Nephron (organoid): Measurements from ENCODE around the gene DNAJC27.

Experiments
- H3K27ac Mint-ChIP-seq, 3 experiments: 2 replicates each; pipeline ENCODE4 v1.8.0; 2020; ENCODE audit warnings: mixed read lengths in 3 of 3, mild to moderate bottlenecking in 2 of 3, moderate library complexity in 1 of 3
- H3K27me3 Mint-ChIP-seq: 2 replicates; pipeline ENCODE4 v1.8.0; 2021; ENCODE audit warnings: low read depth, mild to moderate bottlenecking, moderate library complexity, mixed read lengths
- H3K36me3 Mint-ChIP-seq: 2 replicates; pipeline ENCODE4 v1.8.0; 2020; ENCODE audit warnings: low read depth, mixed read lengths
- H3K4me1 Mint-ChIP-seq: 2 replicates; pipeline ENCODE4 v1.8.0; 2020; ENCODE audit warnings: mixed read lengths
- H3K4me3 Mint-ChIP-seq, 3 experiments: 2 replicates each; pipeline ENCODE4 v1.8.0; 2020; ENCODE audit warnings: mild to moderate bottlenecking in 3 of 3, mixed read lengths in 3 of 3, moderate library complexity in 2 of 3
- H3K9me3 Mint-ChIP-seq: 2 replicates; pipeline ENCODE4 v1.8.0; 2020; ENCODE audit warnings: mixed read lengths
- TF ChIP-seq, protein P1 (sequence below), 3 experiments: fragments of 200-600 bp; sonication (generic); IDR thresholded peaks; one replicate each; pipeline ENCODE4 v1.5.0; 2021; ENCODE audit warnings: antibody characterized with exemption in 3 of 3; ENCODE audit not compliant: unreplicated experiment in 3 of 3

Gene DNAJC27

DNA sequence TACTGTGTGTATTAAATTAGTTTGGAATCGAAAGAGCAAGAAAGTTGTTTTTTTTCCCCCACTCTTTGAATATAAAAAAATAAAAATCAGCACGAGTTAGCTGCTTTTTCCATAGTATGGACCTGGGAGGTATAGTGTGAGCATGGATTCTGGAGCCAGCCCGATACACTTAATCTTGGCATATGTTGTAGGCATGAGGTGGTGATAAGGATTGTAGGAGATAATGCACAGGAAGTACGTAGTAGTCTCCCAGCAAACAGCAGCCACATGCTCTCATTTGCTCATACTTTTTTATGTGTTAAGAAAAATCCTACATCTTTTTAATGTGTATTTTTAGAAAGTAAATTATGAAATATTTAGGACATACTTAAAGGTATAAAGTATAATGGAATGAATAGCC is 2.1 kb upstream of the DNAJC27 start:
- Mint-ChIP-seq H3K4me1 (peaks cover 10% of the 10 kb centered on the region), H3K27me3 (peaks cover 4% of the 10 kb centered on the region), H3K4me3 (peak overlapping the region; percentile 25 to 64 (median 51)), H3K36me3 (no peaks in the 10 kb centered on the region), H3K9me3 (peaks cover 2% of the 10 kb centered on the region), H3K27ac (peak overlapping the region; percentile 45 to 100 (median 59))
- TF ChIP-seq, protein P1, sequence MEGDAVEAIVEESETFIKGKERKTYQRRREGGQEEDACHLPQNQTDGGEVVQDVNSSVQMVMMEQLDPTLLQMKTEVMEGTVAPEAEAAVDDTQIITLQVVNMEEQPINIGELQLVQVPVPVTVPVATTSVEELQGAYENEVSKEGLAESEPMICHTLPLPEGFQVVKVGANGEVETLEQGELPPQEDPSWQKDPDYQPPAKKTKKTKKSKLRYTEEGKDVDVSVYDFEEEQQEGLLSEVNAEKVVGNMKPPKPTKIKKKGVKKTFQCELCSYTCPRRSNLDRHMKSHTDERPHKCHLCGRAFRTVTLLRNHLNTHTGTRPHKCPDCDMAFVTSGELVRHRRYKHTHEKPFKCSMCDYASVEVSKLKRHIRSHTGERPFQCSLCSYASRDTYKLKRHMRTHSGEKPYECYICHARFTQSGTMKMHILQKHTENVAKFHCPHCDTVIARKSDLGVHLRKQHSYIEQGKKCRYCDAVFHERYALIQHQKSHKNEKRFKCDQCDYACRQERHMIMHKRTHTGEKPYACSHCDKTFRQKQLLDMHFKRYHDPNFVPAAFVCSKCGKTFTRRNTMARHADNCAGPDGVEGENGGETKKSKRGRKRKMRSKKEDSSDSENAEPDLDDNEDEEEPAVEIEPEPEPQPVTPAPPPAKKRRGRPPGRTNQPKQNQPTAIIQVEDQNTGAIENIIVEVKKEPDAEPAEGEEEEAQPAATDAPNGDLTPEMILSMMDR (IDR thresholded peaks at IDR 0.05; ENCODE audit: unreplicated experiment in 3 of 3): no peak

DNA sequence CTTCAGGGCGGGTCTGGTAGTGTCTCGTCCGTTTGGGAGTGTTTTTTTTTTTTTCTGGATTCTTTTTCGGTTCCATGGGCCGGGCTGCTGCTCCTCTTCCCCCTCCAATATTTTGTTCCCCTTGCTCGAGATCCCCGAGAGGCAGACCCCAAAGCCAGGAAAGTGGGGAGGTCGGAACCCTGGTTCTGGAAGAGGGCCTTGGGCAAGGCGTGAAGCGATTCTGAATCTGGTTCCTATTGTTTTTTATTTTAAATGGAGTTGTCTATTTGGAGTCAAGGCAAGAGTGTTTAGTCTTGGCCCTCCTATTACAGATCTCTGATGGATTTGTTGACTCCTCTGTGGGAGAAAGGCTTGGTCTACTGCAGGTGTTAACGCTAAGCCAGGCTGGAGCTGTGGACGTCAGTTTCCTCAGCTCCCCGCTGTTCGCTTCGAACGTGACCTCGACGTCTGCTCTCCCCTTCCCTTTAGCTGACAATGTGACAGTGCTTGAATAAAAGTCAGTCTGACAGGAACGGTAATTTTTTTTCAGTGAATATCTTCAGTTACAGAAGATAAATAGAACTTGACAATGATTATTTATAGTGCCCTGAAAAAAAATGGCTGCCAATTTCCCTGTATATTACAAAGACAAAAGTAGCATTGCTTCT is 683 bp upstream of the DNAJC27 start:
- Mint-ChIP-seq H3K27ac (peak overlapping the region; percentile 100), H3K9me3 (no peaks in the 10 kb centered on the region), H3K4me3 (peak overlapping the region; percentile 99 to 100 (median 99)), H3K36me3 (no peaks in the 10 kb centered on the region), H3K27me3 (peaks cover 4% of the 10 kb centered on the region), H3K4me1 (peaks cover 10% of the 10 kb centered on the region)
- TF ChIP-seq, protein P1 (IDR thresholded peaks at IDR 0.05; ENCODE audit: unreplicated experiment in 3 of 3): no peak

DNA sequence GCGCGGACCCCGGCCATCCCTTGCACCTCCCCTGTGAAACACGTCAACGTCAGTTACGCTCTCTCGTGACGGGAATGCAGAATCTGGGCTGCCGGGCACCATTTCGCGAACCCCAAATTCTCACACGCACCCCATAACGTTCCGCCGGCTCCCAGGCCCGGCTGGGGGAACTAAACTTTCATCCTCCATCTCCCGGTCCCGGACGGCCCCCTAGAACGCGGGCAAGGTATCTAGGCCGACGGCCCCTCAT is 544 bp downstream of the DNAJC27 start:
- H3K36me3 Mint-ChIP-seq: peaks cover 11% of the 10 kb centered on the region
- peak overlapping the region; percentile 100 for H3K27ac Mint-ChIP-seq
- peaks cover 10% of the 10 kb centered on the region for H3K4me1 Mint-ChIP-seq
- H3K9me3 Mint-ChIP-seq: no peaks in the 10 kb centered on the region
- peaks cover 4% of the 10 kb centered on the region for H3K27me3 Mint-ChIP-seq
- TF ChIP-seq, protein P1 (IDR thresholded peaks at IDR 0.05; ENCODE audit: unreplicated experiment in 3 of 3): no peak
- H3K4me3 Mint-ChIP-seq: peak overlapping the region; percentile 99 to 100 (median 99)

DNA sequence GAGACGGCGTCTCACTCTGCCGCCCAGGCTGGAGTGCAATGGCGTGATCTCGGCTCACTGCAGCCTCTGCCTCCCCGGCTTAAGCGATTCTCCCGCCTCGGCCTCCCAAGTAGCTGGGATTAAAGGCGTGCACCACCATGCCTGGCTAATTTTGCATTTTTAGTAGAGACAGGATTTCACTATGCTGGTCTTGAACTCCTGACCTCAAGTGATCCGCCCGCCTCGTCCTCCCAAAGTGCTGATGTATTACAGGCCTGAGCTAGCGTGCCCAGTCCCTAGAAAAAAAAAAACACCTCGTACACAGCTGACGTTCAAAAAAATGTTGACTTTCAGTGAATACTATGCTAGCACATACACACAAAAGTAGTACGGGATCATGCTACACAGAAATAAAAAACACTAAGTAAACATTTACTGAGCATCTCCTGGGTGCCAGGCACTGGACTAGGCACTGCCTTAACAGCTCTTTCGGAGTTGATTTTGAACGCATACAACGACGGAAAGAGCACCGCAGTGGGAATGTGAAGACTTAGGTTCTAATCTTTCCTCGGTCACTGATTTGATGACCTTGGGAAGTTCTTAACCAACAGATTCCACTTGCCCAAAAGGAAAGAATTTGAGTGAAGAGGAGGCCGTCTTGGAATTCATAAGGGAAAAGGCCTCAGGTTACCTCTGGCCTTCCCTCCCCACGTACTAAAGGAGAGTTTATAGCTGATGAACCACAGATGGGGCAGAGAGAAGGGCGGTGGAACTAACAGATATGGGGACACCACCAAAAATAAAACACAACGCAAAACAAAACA is 1.1 kb downstream of the DNAJC27 start:
- Mint-ChIP-seq H3K9me3 (no peaks in the 10 kb centered on the region), H3K36me3 (peaks cover 16% of the 10 kb centered on the region), H3K4me3 (peak overlapping the region; percentile 99 to 100 (median 99)), H3K27me3 (peaks cover 3% of the 10 kb centered on the region), H3K27ac (peak overlapping the region; percentile 100), H3K4me1 (peaks cover 10% of the 10 kb centered on the region)
- TF ChIP-seq, protein P1 (IDR thresholded peaks at IDR 0.05; ENCODE audit: unreplicated experiment in 3 of 3): no peak

DNA sequence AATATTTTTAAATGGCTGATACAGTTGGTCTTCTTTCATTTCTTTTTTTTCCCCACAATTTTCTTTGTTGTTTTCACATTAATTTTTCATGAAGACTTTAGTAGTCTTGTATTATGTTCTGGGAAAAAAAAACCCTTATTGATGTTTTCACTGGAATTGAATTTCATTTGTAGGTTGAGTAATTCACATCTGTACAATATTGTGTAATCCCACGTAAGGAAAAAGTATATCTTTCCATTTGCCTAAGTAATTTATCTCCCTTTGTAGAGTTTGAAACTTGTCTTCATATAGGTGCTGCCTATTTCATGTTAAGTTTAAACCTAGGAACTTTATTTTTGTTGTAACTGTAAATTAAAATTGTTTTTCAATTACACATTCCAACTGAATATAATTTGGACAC is 2.0 kb downstream of the DNAJC27 start:
- H3K4me3 Mint-ChIP-seq: no peak overlapping the region
- H3K9me3 Mint-ChIP-seq: no peaks in the 10 kb centered on the region
- H3K27ac Mint-ChIP-seq: no peak overlapping the region
- H3K4me1 Mint-ChIP-seq: peaks cover 5% of the 10 kb centered on the region
- H3K36me3 Mint-ChIP-seq: peaks cover 20% of the 10 kb centered on the region
- no peaks in the 10 kb centered on the region for H3K27me3 Mint-ChIP-seq
- TF ChIP-seq, protein P1 (IDR thresholded peaks at IDR 0.05; ENCODE audit: unreplicated experiment in 3 of 3): no peak

DNA sequence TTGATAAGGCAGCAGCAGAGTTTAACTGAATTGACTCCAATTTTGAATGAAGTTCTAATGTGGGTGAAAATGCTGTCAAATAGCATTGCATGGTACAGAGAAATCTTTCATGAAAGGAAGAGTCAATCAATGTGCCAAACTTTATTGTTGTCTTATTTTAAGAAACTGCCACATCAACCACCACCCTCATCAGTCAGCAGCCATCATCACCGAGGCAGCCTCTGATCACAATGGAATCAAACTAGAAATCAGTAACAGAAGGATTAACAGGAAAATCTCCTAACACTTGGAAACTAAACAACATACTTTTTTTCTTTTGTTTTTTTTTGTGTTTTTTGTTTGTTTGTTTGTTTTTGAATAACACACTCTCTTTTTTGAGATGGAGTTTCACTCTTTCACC is 9.9 kb downstream of the DNAJC27 start:
- peaks cover 4% of the 10 kb centered on the region for H3K9me3 Mint-ChIP-seq
- H3K27ac Mint-ChIP-seq: no peak overlapping the region
- no peak overlapping the region for H3K4me3 Mint-ChIP-seq
- H3K27me3 Mint-ChIP-seq: no peaks in the 10 kb centered on the region
- H3K4me1 Mint-ChIP-seq: no peaks in the 10 kb centered on the region
- H3K36me3 Mint-ChIP-seq: peaks cover 88% of the 10 kb centered on the region
- TF ChIP-seq, protein P1 (IDR thresholded peaks at IDR 0.05; ENCODE audit: unreplicated experiment in 3 of 3): no peak
